Measurements from ENCODE around the gene OR5K2. TPM values are rescaled to one million over a fixed set of nuclear protein-coding genes. Genes with fewer than 3 reads are reported as not detected.

Gene OR5K2
- polyA plus RNA-seq, 6 donors from 2014 or later: not detected

DNA sequence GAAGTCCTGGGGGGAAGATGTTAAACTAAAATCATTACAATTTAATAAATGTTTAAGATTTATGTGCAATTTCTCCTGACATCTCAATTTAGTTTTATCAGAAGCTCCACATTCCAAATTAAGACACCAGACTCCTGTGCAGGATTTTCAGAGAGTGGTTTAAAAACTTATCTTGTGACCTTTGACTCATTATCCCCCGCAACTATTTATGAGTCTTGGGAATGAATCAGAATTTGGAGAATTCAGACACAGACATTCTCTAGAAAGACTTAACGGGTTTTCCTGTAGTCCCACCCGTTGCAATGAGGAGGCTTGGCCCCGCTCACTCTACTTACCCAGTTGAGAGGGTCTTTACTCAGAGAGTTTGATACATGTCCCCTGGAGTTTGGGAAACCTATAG, 7.1 kb downstream of the OR5K2 start:
- no peaks in the 10 kb centered on the region for H3K27me3 Mint-ChIP-seq
- no peak overlapping the region for H3K4me3 Mint-ChIP-seq

DNA sequence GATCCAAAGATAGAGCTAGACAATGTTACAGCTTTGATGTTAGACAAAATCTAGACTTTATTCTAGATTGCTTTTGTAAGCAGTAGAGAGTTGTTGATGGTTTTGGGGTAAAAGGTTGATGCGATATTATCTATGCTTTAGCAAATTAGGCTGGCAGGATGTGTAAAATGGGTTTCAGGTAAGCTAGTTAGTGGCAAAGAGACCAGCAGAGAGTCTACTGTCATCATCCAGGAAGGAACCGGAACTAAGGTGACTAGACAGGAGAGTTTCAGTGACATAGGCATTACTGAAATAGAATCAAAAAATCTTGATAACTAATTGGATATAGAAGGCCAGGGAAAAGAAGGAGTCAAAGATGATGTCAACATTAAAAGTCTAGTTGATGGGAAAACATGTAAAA, 11.1 kb downstream of the OR5K2 start:
- Mint-ChIP-seq H3K4me3 (no peak overlapping the region), H3K27me3 (no peaks in the 10 kb centered on the region), H3K4me1 (peaks cover 0 to 15% (median 14%) of the 10 kb centered on the region in 3 donors), H3K27ac (no peak overlapping the region), H3K36me3 (peaks cover 4 to 10% of the 10 kb centered on the region in 2 donors), H3K9me3 (no peaks in the 10 kb centered on the region)
- DNase-seq (no peak), ATAC-seq (ENCODE audit: low read depth in 2 of 2) (no peak)

More for the DNA sequence above, 7.1 kb downstream of the OR5K2 start:
- DNase-seq (no peak), ATAC-seq (ENCODE audit: low read depth in 2 of 2) (no peak)
- Mint-ChIP-seq H3K27ac (no peak overlapping the region), H3K4me1 (no peaks in the 10 kb centered on the region), H3K36me3 (peaks cover 4 to 10% of the 10 kb centered on the region in 2 donors), H3K9me3 (no peaks in the 10 kb centered on the region)

DNA sequence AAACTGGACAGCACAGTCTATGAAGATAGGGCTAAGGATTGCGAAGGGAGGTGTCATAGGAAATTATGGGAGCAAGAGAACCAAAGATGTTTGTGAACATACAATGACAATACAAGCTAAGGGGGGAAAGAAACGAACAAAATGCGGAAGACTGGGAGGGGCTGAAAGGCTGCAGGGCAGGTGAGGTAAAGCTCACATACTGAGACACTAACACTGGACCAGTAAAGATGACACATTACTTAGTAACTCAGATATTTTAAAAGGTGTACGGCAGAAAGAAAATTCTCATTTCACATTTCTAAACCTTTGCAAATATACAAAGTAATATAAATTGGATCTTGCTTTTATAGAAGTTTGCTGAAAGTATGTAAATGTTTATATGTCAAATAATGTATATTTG, 15.1 kb downstream of the OR5K2 start:
- H3K27ac Mint-ChIP-seq: no peak overlapping the region
- H3K9me3 Mint-ChIP-seq: no peaks in the 10 kb centered on the region
- ATAC-seq (ENCODE audit: low read depth in 2 of 2) (no peak), DNase-seq (no peak)
- H3K27me3 Mint-ChIP-seq: no peaks in the 10 kb centered on the region
- peaks cover 0 to 17% (median 15%) of the 10 kb centered on the region in 3 donors for H3K4me1 Mint-ChIP-seq
- H3K36me3 Mint-ChIP-seq: peaks cover 11 to 17% of the 10 kb centered on the region in 2 donors
- no peak overlapping the region for H3K4me3 Mint-ChIP-seq

DNA sequence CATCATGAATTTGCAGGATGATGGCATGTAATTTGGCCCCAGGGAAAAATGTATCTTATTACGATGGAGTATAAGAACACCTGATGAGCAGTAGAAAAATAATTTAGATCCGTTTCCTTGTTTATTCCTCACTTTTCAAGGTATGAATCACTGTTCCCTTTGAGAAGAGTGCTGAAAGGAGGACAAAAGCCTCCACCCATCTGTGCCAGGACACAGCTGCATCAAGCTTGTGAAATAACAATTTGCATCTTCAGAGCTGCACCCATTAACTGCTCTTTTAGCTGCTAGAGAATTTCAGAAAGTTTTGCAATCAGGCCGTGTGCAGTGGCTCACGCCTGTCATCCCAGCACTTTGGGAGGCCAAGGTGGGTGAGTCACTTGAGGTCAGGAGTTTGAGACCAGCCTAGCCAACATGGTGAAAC, 15.6 kb downstream of the OR5K2 start:
- no peak overlapping the region for H3K27ac Mint-ChIP-seq
- no peaks in the 10 kb centered on the region for H3K9me3 Mint-ChIP-seq
- peaks cover 0 to 19% (median 18%) of the 10 kb centered on the region in 3 donors for H3K4me1 Mint-ChIP-seq
- DNase-seq (no peak), ATAC-seq (ENCODE audit: low read depth in 2 of 2) (no peak)
- H3K27me3 Mint-ChIP-seq: no peaks in the 10 kb centered on the region
- H3K4me3 Mint-ChIP-seq: no peak overlapping the region
- peaks cover 8 to 13% of the 10 kb centered on the region in 2 donors for H3K36me3 Mint-ChIP-seq

DNA sequence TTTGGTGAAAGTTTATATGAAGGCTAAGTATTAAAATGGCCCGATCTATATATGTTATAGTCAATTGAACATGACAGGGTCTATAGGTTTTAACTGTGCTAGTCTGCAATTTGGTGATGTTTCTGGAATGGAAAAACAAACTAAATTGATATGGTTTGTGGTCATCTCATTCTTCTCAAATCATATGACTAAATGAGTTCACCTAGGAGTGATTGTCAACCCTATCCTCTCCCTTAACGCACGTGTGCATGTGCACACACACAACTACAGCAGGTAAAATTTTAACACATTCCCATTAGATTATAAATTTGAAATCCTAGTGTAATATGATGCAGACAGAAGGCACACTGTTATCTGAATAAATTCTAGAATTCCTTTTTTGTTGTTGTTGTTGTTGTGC, 16.3 kb downstream of the OR5K2 start:
- no peak overlapping the region for H3K27ac Mint-ChIP-seq
- ATAC-seq (ENCODE audit: low read depth in 2 of 2) (no peak), DNase-seq (no peak)
- no peak overlapping the region for H3K4me3 Mint-ChIP-seq
- peaks cover 6 to 7% of the 10 kb centered on the region in 2 donors for H3K36me3 Mint-ChIP-seq
- H3K27me3 Mint-ChIP-seq: no peaks in the 10 kb centered on the region
- no peaks in the 10 kb centered on the region for H3K9me3 Mint-ChIP-seq
- H3K4me1 Mint-ChIP-seq: peaks cover 0 to 23% (median 23%) of the 10 kb centered on the region in 3 donors

DNA sequence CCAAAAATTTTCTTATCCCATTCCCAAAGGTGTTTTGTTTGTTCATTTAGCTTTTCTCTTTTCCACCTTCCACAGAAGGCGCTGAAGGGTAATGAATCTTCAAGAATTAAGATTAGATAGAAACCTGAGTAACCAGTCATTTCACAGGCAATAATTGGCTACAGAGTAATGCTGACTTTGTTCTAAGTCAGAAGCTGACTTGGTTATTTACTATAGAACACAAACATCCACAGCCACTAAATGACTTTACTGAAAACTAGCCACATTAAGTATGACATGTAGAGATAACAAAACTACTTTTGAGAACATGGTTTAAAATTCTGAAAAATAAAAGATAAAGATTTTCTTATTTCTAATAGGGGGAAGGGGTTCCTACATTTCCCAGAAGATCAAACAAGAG, 17.5 kb downstream of the OR5K2 start:
- ATAC-seq (ENCODE audit: low read depth in 2 of 2): no peak
- Mint-ChIP-seq H3K4me3 (no peak overlapping the region), H3K27me3 (no peaks in the 10 kb centered on the region), H3K36me3 (peaks cover 6 to 7% of the 10 kb centered on the region in 2 donors), H3K9me3 (no peaks in the 10 kb centered on the region), H3K4me1 (peaks cover 8 to 35% (median 32%) of the 10 kb centered on the region in 3 donors), H3K27ac (no peak overlapping the region)
- no peak for DNase-seq

DNA sequence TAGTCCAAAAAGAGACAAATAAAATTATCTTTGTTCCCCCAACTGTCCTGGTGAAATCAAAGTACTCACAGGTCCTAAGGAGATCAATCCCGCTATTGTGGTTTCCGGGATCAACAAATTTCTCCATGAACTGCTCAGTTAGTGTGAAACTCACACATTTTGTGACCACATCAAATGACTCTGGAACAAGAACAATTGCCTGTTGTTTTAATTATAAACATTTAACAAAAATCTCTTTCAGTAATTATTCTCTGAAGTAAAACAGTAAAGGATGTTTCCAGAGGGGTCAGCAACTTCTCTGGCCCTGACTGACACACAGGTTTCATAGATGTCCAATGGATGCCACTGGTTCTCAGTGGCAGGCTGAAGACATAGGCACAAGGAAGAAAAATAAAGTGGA, 21.3 kb downstream of the OR5K2 start:
- Mint-ChIP-seq H3K9me3 (no peaks in the 10 kb centered on the region), H3K27ac (peak overlapping the region in 1 of 6 donors; percentile 13), H3K4me3 (peak overlapping the region in 1 of 8 donors; percentile 61), H3K36me3 (peaks cover 6 to 15% of the 10 kb centered on the region in 2 donors), H3K27me3 (no peaks in the 10 kb centered on the region), H3K4me1 (peaks cover 25 to 45% (median 40%) of the 10 kb centered on the region in 3 donors)
- DNase-seq (no peak), ATAC-seq (ENCODE audit: low read depth in 2 of 2) (no peak)

DNA sequence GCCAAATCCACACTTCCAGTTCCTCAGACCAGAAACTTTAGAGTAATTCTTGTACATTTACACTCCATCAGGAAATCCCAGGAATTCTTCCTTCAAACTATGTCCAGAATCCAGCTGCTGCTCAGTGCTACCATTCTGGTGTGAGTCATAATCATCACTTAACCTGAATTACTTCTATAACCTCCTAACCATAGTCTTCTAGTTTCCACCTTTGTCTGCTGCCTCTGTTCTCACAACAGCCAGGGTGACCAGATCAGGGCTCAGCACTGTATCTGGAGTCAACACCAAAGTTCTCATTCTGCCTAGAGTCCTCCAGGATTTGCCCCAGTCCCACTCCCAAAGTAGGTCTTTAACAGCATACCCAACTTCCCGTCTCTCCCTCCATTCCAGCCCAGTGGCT, 21.9 kb downstream of the OR5K2 start:
- Mint-ChIP-seq H3K4me3 (peak overlapping the region in 1 of 8 donors; percentile 61), H3K36me3 (peaks cover 6 to 15% of the 10 kb centered on the region in 2 donors), H3K27ac (peak overlapping the region in 1 of 6 donors; percentile 22), H3K27me3 (no peaks in the 10 kb centered on the region), H3K4me1 (peaks cover 25 to 45% (median 40%) of the 10 kb centered on the region in 3 donors), H3K9me3 (no peaks in the 10 kb centered on the region)
- no peak for DNase-seq
- no peak for ATAC-seq (ENCODE audit: low read depth in 2 of 2)

DNA sequence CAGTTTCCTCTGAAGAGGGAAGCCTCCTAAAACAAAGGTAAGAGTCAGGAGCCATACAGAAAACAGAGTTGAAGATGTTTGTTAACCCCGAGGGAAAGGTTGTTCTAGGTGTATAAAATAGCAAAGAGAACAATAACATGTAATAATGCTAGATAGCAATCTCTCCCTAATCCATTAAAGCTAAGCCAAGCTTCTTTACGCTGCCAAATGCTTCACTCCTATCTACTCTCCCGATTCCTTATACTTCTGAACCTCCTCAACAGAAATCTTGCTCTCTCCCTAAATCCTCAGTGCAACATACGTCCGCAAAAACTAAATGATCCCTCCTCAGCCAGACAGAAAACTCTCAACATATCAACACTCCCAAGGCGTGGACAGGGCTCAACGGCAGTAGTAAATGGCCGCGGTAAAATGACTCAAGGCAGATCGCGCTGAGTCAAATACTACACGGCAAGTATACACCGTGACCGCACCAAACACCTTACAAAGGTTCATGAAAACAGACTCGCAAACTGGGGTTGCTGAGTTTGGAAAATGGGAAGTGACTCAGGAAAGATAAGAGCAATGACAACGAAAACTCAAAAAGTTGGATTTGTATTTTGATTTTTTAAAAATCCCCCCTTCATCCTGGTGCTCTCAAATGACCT, 24.5 kb downstream of the OR5K2 start:
- H3K27me3 Mint-ChIP-seq: no peaks in the 10 kb centered on the region
- peak; percentile 18 to 19 for ATAC-seq (ENCODE audit: low read depth in 2 of 2)
- H3K27ac Mint-ChIP-seq: peak overlapping the region; percentile 56 to 96 (median 92)
- DNase-seq: no peak
- peaks cover 25 to 42% (median 40%) of the 10 kb centered on the region in 3 donors for H3K4me1 Mint-ChIP-seq
- H3K4me3 Mint-ChIP-seq: peak overlapping the region; percentile 90 to 98 (median 94)
- H3K36me3 Mint-ChIP-seq: peaks cover 0 to 8% of the 10 kb centered on the region in 2 donors
- no peaks in the 10 kb centered on the region for H3K9me3 Mint-ChIP-seq

DNA sequence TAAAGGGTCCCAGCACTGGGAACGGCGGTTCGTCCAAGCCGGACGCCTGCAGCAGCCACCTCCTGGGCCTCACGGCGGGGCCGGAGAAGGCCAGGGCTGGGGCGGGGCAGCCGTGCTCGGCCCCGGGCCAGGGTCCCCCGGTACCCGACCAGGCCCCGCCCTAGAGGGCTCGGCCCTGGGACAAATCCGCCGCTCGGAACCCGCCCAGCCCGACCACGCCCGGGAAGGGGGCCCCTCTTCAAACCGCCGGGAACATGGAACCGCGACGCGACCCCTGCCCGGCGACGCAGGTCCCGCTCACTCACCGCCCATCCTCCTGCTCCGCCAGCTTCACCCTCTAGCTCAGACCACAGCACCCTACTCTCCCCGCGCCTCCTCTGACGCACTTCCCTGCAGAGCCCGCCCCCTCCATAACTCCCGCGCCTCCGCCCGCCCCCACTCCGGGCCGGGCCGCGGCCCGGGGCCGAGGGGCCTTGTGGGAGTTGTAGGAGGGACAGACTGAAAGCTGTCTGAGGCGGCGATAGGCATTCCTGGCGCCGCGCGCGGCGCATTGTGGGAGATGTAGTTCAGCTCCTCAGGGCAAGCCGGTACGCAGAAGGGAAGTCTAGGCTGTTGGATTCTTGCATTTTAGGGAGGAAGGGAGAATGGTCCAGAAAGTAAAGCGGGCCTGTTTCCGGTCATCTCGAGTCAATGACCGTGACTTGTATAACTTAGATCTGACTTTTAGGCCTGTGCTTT, 25.2 kb downstream of the OR5K2 start, which contains the start of gene CLDND1:
CLDND1 (minus strand) TSS at position 359 of the 738 bp plus-strand sequence. CDS start 1,478 bp downstream, outside the sequence.
- H3K36me3 Mint-ChIP-seq: peaks cover 0 to 8% of the 10 kb centered on the region in 2 donors
- no peaks in the 10 kb centered on the region for H3K27me3 Mint-ChIP-seq
- ATAC-seq (ENCODE audit: low read depth in 2 of 2) (peak; percentile 96 to 98), DNase-seq (peak; percentile 94)
- peaks cover 25 to 42% (median 40%) of the 10 kb centered on the region in 3 donors for H3K4me1 Mint-ChIP-seq
- H3K27ac Mint-ChIP-seq: peak within 1 kb of the TSS; percentile 96 to 100 (median 98)
- no peaks in the 10 kb centered on the region for H3K9me3 Mint-ChIP-seq
- H3K4me3 Mint-ChIP-seq: peak within 1 kb of the TSS; percentile 90 to 98 (median 98)

DNA sequence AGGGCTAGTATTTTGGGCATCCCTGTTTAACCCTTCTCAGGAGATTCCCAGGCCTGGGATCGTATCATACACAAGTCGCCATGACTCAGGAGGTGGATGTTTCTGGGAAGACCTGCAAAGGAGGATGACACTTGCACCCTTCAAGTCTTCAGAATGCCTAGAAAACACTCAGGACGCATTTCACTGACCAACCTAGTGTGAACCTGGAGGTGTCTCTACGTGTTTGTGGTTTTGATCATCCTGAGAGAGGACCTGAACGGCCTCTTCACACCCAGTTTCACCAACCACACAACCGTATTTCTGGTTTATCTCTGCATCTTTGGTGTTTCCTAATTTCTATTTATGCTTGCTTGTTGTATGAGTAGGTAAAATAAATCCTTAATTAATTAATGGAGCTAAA, 28.0 kb downstream of the OR5K2 start:
- peaks cover 0 to 5% (median 0%) of the 10 kb centered on the region in 3 donors for H3K27me3 Mint-ChIP-seq
- no peak overlapping the region for H3K4me3 Mint-ChIP-seq
- H3K4me1 Mint-ChIP-seq: peaks cover 15 to 25% (median 17%) of the 10 kb centered on the region in 3 donors
- DNase-seq (no peak), ATAC-seq (ENCODE audit: low read depth in 2 of 2) (no peak)
- peaks cover 0 to 8% of the 10 kb centered on the region in 2 donors for H3K36me3 Mint-ChIP-seq
- H3K9me3 Mint-ChIP-seq: no peaks in the 10 kb centered on the region
- no peak overlapping the region for H3K27ac Mint-ChIP-seq

DNA sequence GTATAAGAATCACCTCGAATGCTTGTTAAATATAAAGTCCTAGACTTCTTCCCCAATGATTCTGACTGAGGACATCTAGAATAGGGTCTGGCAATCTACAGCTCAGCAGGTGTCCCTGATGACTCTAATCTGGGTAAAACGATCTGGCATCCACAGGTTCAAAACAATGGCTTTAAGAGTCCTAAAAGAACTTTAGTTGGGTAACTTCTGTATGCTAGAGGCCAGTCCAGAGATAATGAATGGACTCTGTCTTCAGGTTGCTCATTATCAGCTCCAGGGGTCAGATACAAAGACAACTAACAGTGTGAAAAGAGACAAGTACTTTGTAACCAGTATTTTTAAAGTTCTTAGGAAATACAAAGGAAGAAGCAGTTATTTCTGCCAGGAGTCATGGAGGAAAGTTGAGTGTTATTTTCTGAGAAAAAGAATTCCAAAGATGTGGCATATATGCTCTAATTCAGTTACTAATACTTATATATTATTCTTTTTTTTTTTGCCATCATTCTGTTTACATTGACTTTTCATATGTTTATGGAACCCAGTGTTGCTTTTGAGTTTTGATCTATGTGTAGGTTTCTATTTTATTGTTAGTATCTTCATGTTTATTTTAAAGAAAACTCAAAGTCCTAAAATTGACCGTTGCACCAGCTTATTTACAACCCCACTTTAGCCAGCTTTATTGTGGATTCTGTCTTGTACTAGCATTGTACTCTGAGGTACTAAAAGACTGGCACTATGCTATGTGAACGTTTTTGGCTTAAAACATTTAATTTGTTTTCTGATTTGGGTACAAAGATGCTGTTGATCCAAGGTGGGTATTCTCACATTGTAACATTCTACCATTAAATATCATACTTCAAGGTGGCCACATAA, 31.2 kb downstream of the OR5K2 start:
- Mint-ChIP-seq H3K4me1 (peaks cover 0 to 3% (median 0%) of the 10 kb centered on the region in 3 donors), H3K27me3 (peaks cover 0 to 17% (median 9%) of the 10 kb centered on the region in 3 donors), H3K27ac (no peak overlapping the region), H3K36me3 (no peaks in the 10 kb centered on the region), H3K9me3 (no peaks in the 10 kb centered on the region), H3K4me3 (no peak overlapping the region)
- no peak for ATAC-seq (ENCODE audit: low read depth in 2 of 2)
- no peak for DNase-seq

DNA sequence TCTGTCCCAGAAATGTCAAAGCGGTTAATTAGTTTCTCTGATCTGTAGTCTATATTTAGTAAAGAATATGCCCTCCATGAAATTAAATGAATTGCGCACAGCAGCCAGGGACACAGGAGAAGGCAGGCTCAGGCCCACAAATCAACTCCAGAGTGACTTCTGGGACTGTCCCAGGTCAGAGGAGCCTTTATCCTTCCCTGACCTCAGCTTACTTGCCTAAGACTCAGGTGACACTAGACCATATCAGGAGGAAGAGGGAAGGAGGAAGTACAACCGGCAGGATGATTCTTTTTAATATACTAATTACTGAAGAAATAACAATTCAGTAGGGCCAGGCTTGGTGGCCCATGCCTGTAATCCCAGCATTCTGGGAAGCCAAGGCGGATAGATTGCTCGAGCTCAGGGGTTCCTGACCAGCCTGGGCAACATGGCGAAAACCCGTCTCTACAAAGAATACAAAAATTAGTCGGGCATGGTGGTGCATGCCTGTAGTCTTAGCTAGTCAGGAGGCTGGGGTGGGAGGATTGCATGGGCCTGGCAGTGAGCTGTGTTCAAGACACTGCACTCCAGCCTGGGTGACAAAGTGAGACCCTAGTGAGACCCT, 32.5 kb downstream of the OR5K2 start:
- no peak overlapping the region for H3K4me3 Mint-ChIP-seq
- H3K27ac Mint-ChIP-seq: no peak overlapping the region
- H3K4me1 Mint-ChIP-seq: peaks cover 0 to 3% (median 0%) of the 10 kb centered on the region in 3 donors
- no peaks in the 10 kb centered on the region for H3K9me3 Mint-ChIP-seq
- DNase-seq (no peak), ATAC-seq (ENCODE audit: low read depth in 2 of 2) (no peak)
- no peaks in the 10 kb centered on the region for H3K36me3 Mint-ChIP-seq
- peaks cover 0 to 17% (median 9%) of the 10 kb centered on the region in 3 donors for H3K27me3 Mint-ChIP-seq
